HEK293 (cell line): ENCODE results near the gene CAPN5.

ENCODE experiments used
- HOXA7 ChIP-seq: sonication (generic); formaldehyde crosslinking; IDR thresholded peaks from 2 replicates; pipeline ENCODE4 v1.8.1; 2022; ENCODE audit warnings: missing genetic modification reagents, borderline replicate concordance
- ZNF274 ChIP-seq, 2 experiments: fragments of 200-500 bp in 1 of 2; fragments of 450-650 bp in 1 of 2; sonication (Bioruptor generic) in 1 of 2; formaldehyde crosslinking in 1 of 2; IDR thresholded peaks; 2 replicates each; pipeline versions ENCODE4 v1.5.1 to v1.6.1; 2014 to 2016; ENCODE audit warnings: borderline replicate concordance in 1 of 2, inconsistent platforms in 1 of 2, low read length in 1 of 2, missing biosample characterization in 1 of 2, missing genetic modification characterization in 1 of 2
- ZNF792 ChIP-seq: fragments of 450-650 bp; formaldehyde crosslinking; IDR thresholded peaks from 2 replicates; pipeline ENCODE4 v1.5.1; 2016; ENCODE audit warnings: missing biosample characterization, missing genetic modification characterization
- ZNF830 ChIP-seq: fragments of 450-650 bp; IDR thresholded peaks from 2 replicates; pipeline ENCODE4 v1.5.0; 2018; ENCODE audit warnings: missing biosample characterization, missing genetic modification characterization, low read depth, mild to moderate bottlenecking, moderate library complexity
- TF ChIP-seq, protein P1 (sequence below): fragments of 450-650 bp; formaldehyde crosslinking; IDR thresholded peaks from 2 replicates; pipeline ENCODE4 v1.5.1; 2016; ENCODE audit warnings: missing biosample characterization, missing genetic modification characterization
- TF ChIP-seq, protein P2 (sequence below): fragments of 450-650 bp; formaldehyde crosslinking; conservative IDR thresholded peaks from 2 replicates; pipeline ENCODE4 v1.5.1; 2016; ENCODE audit warnings: low read depth, missing biosample characterization, missing genetic modification characterization

DNA sequence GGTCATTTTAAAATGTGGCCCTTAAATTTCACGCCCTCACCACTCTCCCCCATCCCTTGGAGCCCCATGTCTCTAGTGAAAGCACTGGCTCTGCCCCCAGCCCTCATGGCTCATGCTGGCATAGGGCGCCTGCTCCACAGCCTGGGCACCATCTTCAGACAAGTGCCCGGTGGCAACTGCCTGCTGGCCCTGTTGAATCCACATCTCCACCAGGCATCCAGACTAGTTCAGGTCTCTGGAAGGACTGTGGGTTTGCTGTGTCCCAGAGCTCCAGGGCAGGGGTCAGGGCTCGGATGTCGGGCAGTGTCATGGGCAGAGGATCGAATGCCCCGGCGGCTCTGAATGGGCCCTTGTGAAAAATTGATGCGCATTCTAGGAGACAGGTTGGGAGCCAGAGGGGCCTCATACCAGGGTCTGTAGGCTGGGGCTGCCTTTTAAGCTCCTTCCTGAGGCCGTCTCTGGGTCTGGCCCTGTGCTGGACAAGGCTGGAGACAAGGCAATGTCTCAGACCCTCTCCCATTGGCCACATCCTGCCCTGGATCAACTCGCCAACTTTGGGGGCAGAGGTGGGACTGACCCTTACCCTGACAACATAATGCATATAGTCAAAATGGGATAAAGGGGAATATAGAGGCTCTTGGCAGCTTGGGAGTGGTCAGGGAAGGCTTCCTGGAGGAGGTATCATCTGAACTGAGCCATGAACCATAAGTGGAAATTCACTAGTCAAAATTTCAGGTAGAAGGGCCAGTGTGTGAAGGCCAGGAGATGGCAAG is 62.5 kb downstream of the CAPN5 start:
- TF ChIP-seq HOXA7 (CRISPR knock-in tag) (no peak), ZNF792 (tag by site-specific recombination) (no peak), ZNF830 (no peak), ZNF274 (IDR thresholded peaks at IDR 0.05; ENCODE audit: low read length) (no peak), ZNF274 (tag by site-specific recombination; IDR thresholded peaks at IDR 0.05; ENCODE audit: borderline replicate concordance) (no peak)
- TF ChIP-seq, protein P1, sequence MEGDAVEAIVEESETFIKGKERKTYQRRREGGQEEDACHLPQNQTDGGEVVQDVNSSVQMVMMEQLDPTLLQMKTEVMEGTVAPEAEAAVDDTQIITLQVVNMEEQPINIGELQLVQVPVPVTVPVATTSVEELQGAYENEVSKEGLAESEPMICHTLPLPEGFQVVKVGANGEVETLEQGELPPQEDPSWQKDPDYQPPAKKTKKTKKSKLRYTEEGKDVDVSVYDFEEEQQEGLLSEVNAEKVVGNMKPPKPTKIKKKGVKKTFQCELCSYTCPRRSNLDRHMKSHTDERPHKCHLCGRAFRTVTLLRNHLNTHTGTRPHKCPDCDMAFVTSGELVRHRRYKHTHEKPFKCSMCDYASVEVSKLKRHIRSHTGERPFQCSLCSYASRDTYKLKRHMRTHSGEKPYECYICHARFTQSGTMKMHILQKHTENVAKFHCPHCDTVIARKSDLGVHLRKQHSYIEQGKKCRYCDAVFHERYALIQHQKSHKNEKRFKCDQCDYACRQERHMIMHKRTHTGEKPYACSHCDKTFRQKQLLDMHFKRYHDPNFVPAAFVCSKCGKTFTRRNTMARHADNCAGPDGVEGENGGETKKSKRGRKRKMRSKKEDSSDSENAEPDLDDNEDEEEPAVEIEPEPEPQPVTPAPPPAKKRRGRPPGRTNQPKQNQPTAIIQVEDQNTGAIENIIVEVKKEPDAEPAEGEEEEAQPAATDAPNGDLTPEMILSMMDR (tag by site-specific recombination): no peak
- TF ChIP-seq, protein P2, sequence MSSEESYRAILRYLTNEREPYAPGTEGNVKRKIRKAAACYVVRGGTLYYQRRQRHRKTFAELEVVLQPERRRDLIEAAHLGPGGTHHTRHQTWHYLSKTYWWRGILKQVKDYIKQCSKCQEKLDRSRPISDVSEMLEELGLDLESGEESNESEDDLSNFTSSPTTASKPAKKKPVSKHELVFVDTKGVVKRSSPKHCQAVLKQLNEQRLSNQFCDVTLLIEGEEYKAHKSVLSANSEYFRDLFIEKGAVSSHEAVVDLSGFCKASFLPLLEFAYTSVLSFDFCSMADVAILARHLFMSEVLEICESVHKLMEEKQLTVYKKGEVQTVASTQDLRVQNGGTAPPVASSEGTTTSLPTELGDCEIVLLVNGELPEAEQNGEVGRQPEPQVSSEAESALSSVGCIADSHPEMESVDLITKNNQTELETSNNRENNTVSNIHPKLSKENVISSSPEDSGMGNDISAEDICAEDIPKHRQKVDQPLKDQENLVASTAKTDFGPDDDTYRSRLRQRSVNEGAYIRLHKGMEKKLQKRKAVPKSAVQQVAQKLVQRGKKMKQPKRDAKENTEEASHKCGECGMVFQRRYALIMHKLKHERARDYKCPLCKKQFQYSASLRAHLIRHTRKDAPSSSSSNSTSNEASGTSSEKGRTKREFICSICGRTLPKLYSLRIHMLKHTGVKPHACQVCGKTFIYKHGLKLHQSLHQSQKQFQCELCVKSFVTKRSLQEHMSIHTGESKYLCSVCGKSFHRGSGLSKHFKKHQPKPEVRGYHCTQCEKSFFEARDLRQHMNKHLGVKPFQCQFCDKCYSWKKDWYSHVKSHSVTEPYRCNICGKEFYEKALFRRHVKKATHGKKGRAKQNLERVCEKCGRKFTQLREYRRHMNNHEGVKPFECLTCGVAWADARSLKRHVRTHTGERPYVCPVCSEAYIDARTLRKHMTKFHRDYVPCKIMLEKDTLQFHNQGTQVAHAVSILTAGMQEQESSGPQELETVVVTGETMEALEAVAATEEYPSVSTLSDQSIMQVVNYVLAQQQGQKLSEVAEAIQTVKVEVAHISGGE (tag by site-specific recombination): no peak
